ENCODE data around the gene RTEL1. TPM values are rescaled to one million over a fixed set of nuclear protein-coding genes. Genes with fewer than 3 reads are reported as not detected.
"Not testable (repeated sequence)": the region's sequence is repeated elsewhere in the genome, so short reads cannot be mapped to it uniquely, and the experiment has no call there.

The RTEL1 gene
- total RNA-seq, 4 donors from 2014 or later = 8.5 to 38.3 (median 12.7) TPM

GRCh38 chr20:63626424-63627128 is 31.5 kb upstream of the RTEL1 start, which contains the start of gene GMEB2:
GMEB2 (minus strand) TSS chr20:63627101; CDS start chr20:63619397, 7,704 bp downstream.
- H3K4me3 ChIP-seq (ENCODE audit: low read depth, poor library complexity, severe bottlenecking) = peak within 1 kb of the TSS; percentile 90
- TF ChIP-seq CTCF (IDR thresholded peaks at IDR 0.05) (no peak), POLR2A (IDR thresholded peaks at IDR 0.05) (no peak)
- DNase-seq (ENCODE audit: low spot score in 2 of 2) = peak; percentile 47 to 94
- intact Hi-C loops (cut with DNase I; ENCODE audit: low total_unique reads) = no loop called here
- 0% methylated on average over 6 to 35 of the region's 114 CpGs for WGBS, 2 donors

- peak overlapping the region; percentile 90 for H3K4me3 ChIP-seq (ENCODE audit: low read depth, poor library complexity, severe bottlenecking)
- WGBS, 2 donors = 0 to 1% methylated on average over 15 to 40 of the region's 68 CpGs
- TF ChIP-seq CTCF (IDR thresholded peaks at IDR 0.05) (peak in 1 of 3 donors; percentile 53), POLR2A (IDR thresholded peaks at IDR 0.05) (no peak)
- peak; percentile 92 to 99 for DNase-seq (ENCODE audit: low spot score in 2 of 2)
- intact Hi-C loops (cut with DNase I; ENCODE audit: low total_unique reads) = no loop called here
Measured at GRCh38 chr20:63627129-63627750, 30.9 kb upstream of the RTEL1 start.

- DNase-seq (ENCODE audit: low spot score in 2 of 2) = no peak
- TF ChIP-seq CTCF (IDR thresholded peaks at IDR 0.05) = no peak
- no peak for TF ChIP-seq POLR2A (IDR thresholded peaks at IDR 0.05)
- intact Hi-C loops (cut with DNase I; ENCODE audit: low total_unique reads) = no loop called here
- 4 to 15% methylated on average over 8 to 25 of the region's 28 CpGs for WGBS, 2 donors
- peak overlapping the region; percentile 90 for H3K4me3 ChIP-seq (ENCODE audit: low read depth, poor library complexity, severe bottlenecking)
Measured at GRCh38 chr20:63627751-63628245, 30.3 kb upstream of the RTEL1 start.

- H3K4me3 ChIP-seq (ENCODE audit: low read depth, poor library complexity, severe bottlenecking) = peak overlapping the region; percentile 90
- no peak for DNase-seq (ENCODE audit: low spot score in 2 of 2)
- no peak for TF ChIP-seq CTCF (IDR thresholded peaks at IDR 0.05)
- no peak for TF ChIP-seq POLR2A (IDR thresholded peaks at IDR 0.05)
- 18 to 24% methylated on average over 22 of the region's 22 CpGs for WGBS, 2 donors
- intact Hi-C loops (cut with DNase I; ENCODE audit: low total_unique reads) = no loop called here
Measured at GRCh38 chr20:63628246-63628975, 29.7 kb upstream of the RTEL1 start.

GRCh38 chr20:63630956-63631355 is 27.2 kb upstream of the RTEL1 start:
- H3K4me3 ChIP-seq (ENCODE audit: low read depth, poor library complexity, severe bottlenecking); intact Hi-C loops (cut with DNase I; ENCODE audit: low total_unique reads); DNase-seq (ENCODE audit: low spot score in 2 of 2): not testable (repeated sequence)
- 95% methylated on average over 6 of the region's 6 CpGs for WGBS, 2 donors

- WGBS, 2 donors = 61 to 65% methylated on average over 10 of the region's 10 CpGs
- intact Hi-C loops (cut with DNase I; ENCODE audit: low total_unique reads); H3K4me3 ChIP-seq (ENCODE audit: low read depth, poor library complexity, severe bottlenecking); DNase-seq (ENCODE audit: low spot score in 2 of 2): not testable (repeated sequence)
Measured at GRCh38 chr20:63631426-63631825, 26.7 kb upstream of the RTEL1 start.

All from lower leg skin (tissue), 4 donors.